ENCODE measurements around the gene AGMAT.

Gene AGMAT

DNA sequence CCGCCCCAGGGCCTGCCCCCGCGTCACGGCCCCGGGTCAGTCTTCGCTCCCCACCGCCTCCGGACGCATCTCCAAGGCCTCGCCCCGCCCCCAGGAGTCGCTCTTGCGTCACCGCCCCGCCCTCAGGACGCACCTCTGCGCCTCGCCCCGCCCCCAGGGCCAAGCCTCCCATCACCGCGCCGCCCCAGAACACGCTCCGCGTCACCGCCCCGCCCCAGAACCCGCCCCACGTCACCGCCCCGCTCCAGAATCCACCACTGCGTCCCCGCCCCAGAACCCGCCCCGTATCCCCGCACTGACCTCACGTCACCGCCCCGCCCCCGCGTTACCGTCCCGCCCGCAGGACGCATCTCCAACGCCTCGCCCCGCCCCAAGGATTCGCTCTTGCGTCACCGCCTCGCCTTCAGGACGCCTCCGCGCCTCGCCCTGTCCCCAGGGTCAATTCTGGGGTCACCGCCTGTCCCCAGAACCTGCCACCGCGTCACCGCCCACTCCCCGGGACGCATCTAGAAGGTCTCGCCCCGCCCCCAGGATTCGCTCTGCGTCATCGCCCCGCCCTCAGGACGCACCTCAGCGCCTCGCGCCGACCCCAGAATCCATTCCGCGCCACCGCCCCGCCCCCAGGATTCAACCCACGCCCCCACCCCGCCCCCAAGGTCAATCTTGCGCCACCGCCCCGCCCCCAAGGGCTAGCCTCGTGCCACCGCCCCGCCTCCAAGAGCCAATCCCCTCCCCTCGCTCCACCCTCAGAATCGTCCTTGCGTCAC is 60.4 kb downstream of the AGMAT start:
- FAIRE-seq (peak; percentile 88), DNase-seq (ENCODE audit: low spot score) (peak; percentile 96)

DNA sequence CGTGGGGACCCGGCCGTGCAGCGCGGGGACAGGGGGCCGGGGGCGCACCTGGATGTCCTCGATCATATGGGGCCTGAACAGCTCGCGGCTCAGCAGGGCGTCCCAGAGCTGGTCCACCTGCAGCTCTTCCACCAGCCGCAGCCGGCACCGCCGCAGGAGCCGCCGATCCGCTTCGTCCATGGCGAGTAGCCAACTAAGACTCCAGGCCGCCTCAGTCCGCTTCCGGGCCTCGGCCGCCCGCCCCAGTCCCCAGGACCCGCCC is 60.9 kb downstream of the AGMAT start, which contains the start of gene CASP9:
CASP9 (minus strand) TSS at position 195 of the 262 bp plus-strand sequence; CDS start at position 180, 15 bp downstream.
- no peak for DNase-seq (ENCODE audit: low spot score)
- no peak for FAIRE-seq

DNA sequence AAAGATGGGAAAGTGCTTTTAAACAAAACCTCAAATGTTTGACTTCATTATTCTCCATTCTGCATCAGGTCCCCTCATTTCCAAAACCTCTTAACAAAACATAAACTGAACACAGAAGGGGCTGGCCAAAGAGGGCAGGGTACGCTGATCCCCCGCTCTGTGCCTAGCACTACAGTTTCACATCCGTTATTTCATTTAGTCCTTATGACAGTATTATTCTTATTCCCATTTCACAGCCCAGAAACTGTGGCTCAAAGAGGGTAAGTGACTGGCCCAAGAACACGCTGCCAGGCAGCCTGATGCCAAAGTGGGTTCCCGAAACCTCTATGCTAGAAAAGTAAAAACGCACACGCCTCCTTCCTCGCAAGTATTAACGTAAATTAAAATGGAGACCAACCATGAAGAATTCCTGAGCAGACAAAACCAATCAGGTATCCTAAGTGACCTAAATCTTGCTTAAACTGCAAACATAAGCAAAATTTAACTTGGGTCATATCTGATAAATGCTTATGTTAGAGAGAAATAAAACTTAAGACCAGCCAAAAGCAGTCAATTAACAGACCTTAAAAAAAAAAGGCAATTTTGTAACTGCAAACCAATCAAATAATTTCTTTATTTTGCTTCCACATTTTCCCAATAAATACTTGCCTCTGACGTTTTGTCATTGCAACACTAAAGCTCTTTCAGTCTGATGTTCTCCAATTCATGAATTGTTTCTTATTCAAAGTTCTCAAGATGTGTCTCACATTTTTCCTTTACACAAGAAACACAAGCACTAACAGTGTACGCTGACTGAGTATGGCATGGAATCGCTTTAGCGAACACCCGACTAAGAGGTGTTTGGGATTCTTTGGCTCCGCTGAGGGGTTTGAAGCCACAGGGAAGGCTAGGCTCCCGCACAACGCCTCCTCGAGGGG is 61.5 kb downstream of the AGMAT start:
- DNase-seq (ENCODE audit: low spot score) = no peak
- no peak for FAIRE-seq

DNA sequence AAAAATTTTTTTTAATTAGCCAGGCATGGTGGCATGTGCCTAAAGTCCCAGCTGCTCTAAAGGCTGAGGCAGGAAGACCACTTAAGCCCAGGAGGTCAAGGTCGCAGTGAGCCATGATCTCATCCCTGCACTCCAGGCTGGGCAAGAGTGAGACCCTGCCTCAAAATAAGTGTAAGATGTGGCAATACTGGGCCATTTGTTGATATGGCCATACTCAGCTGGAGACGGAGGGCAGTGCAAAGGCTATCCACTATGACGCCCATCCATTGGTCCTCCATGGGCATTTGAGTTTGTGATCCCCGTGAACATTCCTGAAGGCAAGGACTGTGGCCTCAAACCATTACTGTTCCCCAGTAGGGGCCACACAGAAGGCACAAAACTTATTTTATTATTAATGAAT is 62.3 kb downstream of the AGMAT start:
- FAIRE-seq (no peak), DNase-seq (ENCODE audit: low spot score) (no peak)

Measured in urothelium cell line (cell line).